Ammon's horn (tissue), 1 donor: Measurements from ENCODE around the gene RGPD3.
"Not testable (repeated sequence)": the region's sequence is repeated elsewhere in the genome, so short reads cannot be mapped to it uniquely, and the experiment has no call there.

Experiments used
- DNase-seq: peaks from one replicate; pipeline ENCODE4 v3.0.0-alpha.2; 2016; ENCODE audit warnings: low spot score

The RGPD3 gene

GRCh38 chr2:106468107-106468506, at the start of gene RGPD3:
Gene RGPD3, minus strand, starts transcription at chr2:106468413. Its CDS starts 125 bp downstream, at chr2:106468288.
- not testable (repeated sequence) for DNase-seq

- no peak for DNase-seq
Measured at GRCh38 chr2:106517329-106517728, 49.1 kb upstream of the RGPD3 start.

GRCh38 chr2:106516864-106517263, 48.7 kb upstream of the RGPD3 start:
- no peak for DNase-seq

- DNase-seq: no peak
Measured at GRCh38 chr2:106516436-106516835, 48.2 kb upstream of the RGPD3 start.

GRCh38 chr2:106514827-106515226, 46.6 kb upstream of the RGPD3 start:
- not testable (repeated sequence) for DNase-seq

- DNase-seq: not testable (repeated sequence)
Measured at GRCh38 chr2:106513391-106513790, 45.2 kb upstream of the RGPD3 start.

GRCh38 chr2:106511934-106512333, 43.7 kb upstream of the RGPD3 start:
- DNase-seq: not testable (repeated sequence)

GRCh38 chr2:106511476-106511901, 43.3 kb upstream of the RGPD3 start:
- peak; percentile 7 for DNase-seq

GRCh38 chr2:106510791-106511190, 42.6 kb upstream of the RGPD3 start:
- DNase-seq: not testable (repeated sequence)

GRCh38 chr2:106509374-106509770, 41.2 kb upstream of the RGPD3 start:
- DNase-seq: not testable (repeated sequence)

- DNase-seq: not testable (repeated sequence)
Measured at GRCh38 chr2:106508660-106509373, 40.6 kb upstream of the RGPD3 start.

- not testable (repeated sequence) for DNase-seq
Measured at GRCh38 chr2:106506002-106506687, 37.9 kb upstream of the RGPD3 start.

GRCh38 chr2:106504787-106505186, 36.6 kb upstream of the RGPD3 start:
- DNase-seq: not testable (repeated sequence)

- not testable (repeated sequence) for DNase-seq
Measured at GRCh38 chr2:106504192-106504591, 36.0 kb upstream of the RGPD3 start.

GRCh38 chr2:106502351-106502750, 34.1 kb upstream of the RGPD3 start:
- not testable (repeated sequence) for DNase-seq

- DNase-seq: not testable (repeated sequence)
Measured at GRCh38 chr2:106500350-106500749, 32.1 kb upstream of the RGPD3 start.

GRCh38 chr2:106498549-106498948, 30.3 kb upstream of the RGPD3 start:
- not testable (repeated sequence) for DNase-seq

- DNase-seq: not testable (repeated sequence)
Measured at GRCh38 chr2:106492913-106493312, 24.7 kb upstream of the RGPD3 start.

GRCh38 chr2:106492399-106492798, 24.2 kb upstream of the RGPD3 start:
- not testable (repeated sequence) for DNase-seq

- not testable (repeated sequence) for DNase-seq
Measured at GRCh38 chr2:106489701-106490100, 21.5 kb upstream of the RGPD3 start.

- DNase-seq: not testable (repeated sequence)
Measured at GRCh38 chr2:106487386-106488191, 19.4 kb upstream of the RGPD3 start.
